Bronchial epithelial cell (primary cell): ENCODE results near the gene SOX12. TPM values are rescaled to one million over a fixed set of nuclear protein-coding genes. Genes with fewer than 3 reads are reported as not detected.
"Not testable (repeated sequence)": the region's sequence is repeated elsewhere in the genome, so short reads cannot be mapped to it uniquely, and the experiment has no call there.

Source experiments
- DNase-seq: peaks from one replicate; pipeline ENCODE4 v3.0.0-alpha.2; 2010; ENCODE audit warnings: low read depth
- FAIRE-seq: peaks from 2 replicates; lab custom pipeline; 2011; peaks lifted over from hg19 to GRCh38; lab: Jason Lieb, UNC
- H3K27me3 ChIP-seq: 2 replicates; pipeline ENCODE4 v1.5.1; 2011; ENCODE audit warnings: low read length; ENCODE audit not compliant: control insufficient read depth, insufficient read depth
- H3K36me3 ChIP-seq: 2 replicates; pipeline ENCODE4 v1.5.1; 2011; ENCODE audit warnings: low read length; ENCODE audit not compliant: control insufficient read depth, insufficient read depth
- H3K4me3 ChIP-seq: 2 replicates; pipeline ENCODE4 v1.5.1; 2011; ENCODE audit warnings: mild to moderate bottlenecking, low read depth, low read length, control low read depth
- CTCF ChIP-seq: IDR thresholded peaks from 2 replicates; pipeline ENCODE4 v1.5.1; 2011; ENCODE audit warnings: mild to moderate bottlenecking, moderate library complexity, low read length, control low read depth, inconsistent platforms; ENCODE audit not compliant: insufficient read depth, severe bottlenecking
- total RNA-seq: library from RNA; depleted of rRNA; stranded (reverse); fragments of >200 nt; gene quantifications from 2 replicates; pipeline ENCODE4 v1.2.1, GENCODE V29; 2014

The SOX12 gene
- total RNA-seq, 1 donor from 2014 or later, result 3.4 TPM

- Histone ChIP-seq H3K36me3 (no peaks in the 10 kb centered on the region), H3K27me3 (no peaks in the 10 kb centered on the region), H3K4me3 (no peak overlapping the region)
- peak; percentile 85 for DNase-seq
- FAIRE-seq, result no peak
- TF ChIP-seq CTCF, result no peak
Observed at GRCh38 chr20:371755-372542, 46.6 kb downstream of the SOX12 start.

GRCh38 chr20:372543-373082, 47.3 kb downstream of the SOX12 start:
- not testable (repeated sequence) for FAIRE-seq

DNA sequence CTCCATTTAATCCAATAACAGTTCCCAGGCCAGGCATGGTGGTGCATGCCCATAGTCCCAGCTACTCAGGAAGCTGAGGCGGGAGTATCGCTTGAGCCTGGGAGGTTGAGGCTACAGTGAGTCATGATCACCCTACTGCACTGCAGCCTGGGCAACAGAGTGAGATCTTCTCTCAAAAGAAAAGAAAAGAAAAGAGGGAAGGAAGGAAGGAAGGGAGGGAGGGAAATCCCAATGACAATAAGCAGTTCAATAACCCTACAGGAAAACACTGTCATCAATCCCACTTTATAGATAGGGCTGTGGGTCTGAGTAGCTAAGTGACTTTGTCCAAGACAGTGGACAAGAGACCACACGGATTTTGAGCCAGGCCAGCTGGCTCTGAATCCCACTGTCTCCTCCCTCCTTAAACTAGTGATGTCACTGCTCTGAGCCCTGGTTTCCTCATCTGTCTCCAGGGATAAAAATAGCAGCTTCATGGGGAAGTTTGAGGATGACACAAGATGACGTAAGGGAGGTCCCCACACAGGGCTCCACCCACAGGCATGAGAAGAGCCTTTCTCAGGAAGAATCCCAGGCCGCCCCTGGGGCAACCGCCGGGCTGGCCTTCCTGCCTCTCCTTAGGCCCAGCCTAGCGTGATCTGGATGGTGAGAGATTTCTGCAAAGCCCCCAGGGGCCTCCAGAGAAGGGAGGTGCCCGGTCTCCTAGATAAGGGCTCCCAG, 48.0 kb downstream of the SOX12 start:
- TF ChIP-seq CTCF, result no peak
- no peaks in the 10 kb centered on the region for H3K27me3 ChIP-seq
- peak; percentile 85 for DNase-seq
- no peak overlapping the region for H3K4me3 ChIP-seq
- no peak for FAIRE-seq
- no peaks in the 10 kb centered on the region for H3K36me3 ChIP-seq

More at GRCh38 chr20:372543-373082, 47.3 kb downstream of the SOX12 start:
- not testable (repeated sequence) for H3K4me3 ChIP-seq, H3K27me3 ChIP-seq, DNase-seq, H3K36me3 ChIP-seq

GRCh38 chr20:375265-375889, 50.0 kb downstream of the SOX12 start:
- DNase-seq (no peak), FAIRE-seq (no peak)
- Histone ChIP-seq H3K27me3 (no peaks in the 10 kb centered on the region), H3K4me3 (no peak overlapping the region), H3K36me3 (no peaks in the 10 kb centered on the region)
- TF ChIP-seq CTCF, result no peak

- TF ChIP-seq CTCF, result no peak
- Histone ChIP-seq H3K27me3 (no peaks in the 10 kb centered on the region), H3K36me3 (no peaks in the 10 kb centered on the region), H3K4me3 (no peak overlapping the region)
- no peak for FAIRE-seq
- DNase-seq, result no peak
Observed at GRCh38 chr20:376089-376488, 50.7 kb downstream of the SOX12 start.

GRCh38 chr20:376750-377149, 51.4 kb downstream of the SOX12 start:
- no peak overlapping the region for H3K4me3 ChIP-seq
- no peaks in the 10 kb centered on the region for H3K27me3 ChIP-seq
- H3K36me3 ChIP-seq, result no peaks in the 10 kb centered on the region
- FAIRE-seq (no peak), DNase-seq (no peak)
- no peak for TF ChIP-seq CTCF

GRCh38 chr20:377578-377977, 52.2 kb downstream of the SOX12 start:
- not testable (repeated sequence) for H3K27me3 ChIP-seq, FAIRE-seq, DNase-seq, H3K4me3 ChIP-seq, H3K36me3 ChIP-seq
